Activated naive CD4-positive, alpha-beta T cell treated with anti-CD3 and anti-CD28 coated beads, Interleukin-2, amount 50 U/mL, for 16 hours (primary cell): ENCODE data around the gene DNAJA3.
A peak's percentile ranks its signal among the peaks of the same experiment; 100 is the strongest.

Experiments
- DNase-seq: peaks from one replicate; pipeline ENCODE4 v3.0.0-alpha.2; 2020

Gene DNAJA3

DNA sequence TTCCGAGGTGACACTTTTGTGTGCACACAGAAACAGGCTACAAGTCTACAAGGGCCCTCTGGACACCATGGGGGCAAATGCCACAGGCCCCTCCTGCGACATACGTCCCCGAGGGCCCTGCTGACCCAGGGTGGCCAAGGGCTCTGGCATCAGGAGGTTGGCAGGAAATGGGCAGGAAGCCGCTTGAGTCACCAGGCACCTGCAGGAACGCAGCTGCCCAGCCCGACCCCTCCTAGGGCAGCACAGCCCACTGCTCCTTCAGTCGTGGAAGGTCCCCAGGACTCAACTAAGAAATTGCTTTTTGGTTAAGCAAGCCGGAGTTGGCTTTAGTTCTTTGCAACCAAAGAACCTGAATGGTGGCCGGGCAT lies 17.4 kb upstream of the DNAJA3 start:
- no peak for DNase-seq

GRCh38 chr16:4409081-4409932 lies 16.4 kb upstream of the DNAJA3 start:
- no peak for DNase-seq

DNA sequence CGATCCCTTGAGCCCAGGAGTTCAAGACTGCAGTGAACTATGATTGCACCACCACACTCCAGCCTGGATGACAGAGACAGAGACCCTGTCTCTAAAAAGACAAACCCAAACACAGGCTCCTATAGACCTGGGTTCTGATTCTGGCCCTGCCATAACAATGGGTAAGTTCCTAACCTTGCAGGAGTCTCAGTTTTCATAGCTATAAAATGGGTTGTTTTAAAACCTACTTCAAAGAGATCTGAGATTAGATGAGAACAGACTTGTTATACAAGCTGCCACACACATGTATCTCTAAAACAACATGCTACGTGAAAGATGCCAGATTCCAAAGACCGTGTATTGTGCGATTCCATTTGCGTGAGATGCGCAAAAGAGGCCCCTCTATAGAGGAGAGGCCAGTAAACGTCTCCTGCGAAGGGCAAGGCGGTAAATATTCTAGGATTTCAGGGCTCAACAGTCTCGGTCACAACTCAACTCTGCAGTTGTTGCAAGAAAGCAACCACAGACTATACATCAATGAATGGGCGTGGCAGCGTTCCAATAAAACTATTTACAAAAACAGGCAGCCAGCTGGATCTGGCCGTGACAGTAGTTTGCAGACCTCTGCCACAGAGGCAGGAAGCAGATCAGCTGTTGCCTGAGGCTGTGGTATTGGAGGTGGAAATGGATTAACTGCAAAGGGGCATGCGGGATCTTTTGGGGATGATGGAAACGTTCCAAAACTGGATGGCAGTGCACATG lies 15.2 kb upstream of the DNAJA3 start:
- no peak for DNase-seq

DNA sequence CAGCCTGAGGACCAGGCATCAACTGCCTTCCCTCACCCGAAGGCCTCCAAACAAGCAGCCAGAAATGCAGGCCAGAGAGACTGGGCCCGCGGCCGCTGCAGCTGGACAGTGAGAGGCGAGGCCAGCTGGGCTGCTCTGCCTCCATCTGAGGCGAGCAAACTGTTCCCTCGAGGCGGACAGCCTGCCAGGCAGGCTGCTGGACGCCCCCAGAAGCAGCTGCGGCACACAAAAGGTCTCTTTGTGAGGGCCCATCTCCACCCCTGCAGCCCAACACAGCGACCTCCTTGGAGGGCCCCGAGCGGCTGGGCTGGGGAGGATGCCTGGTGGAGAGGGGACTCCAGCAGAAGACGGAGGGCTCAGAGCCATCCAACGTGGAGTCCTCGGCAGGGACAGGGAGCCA lies 14.0 kb upstream of the DNAJA3 start:
- no peak for DNase-seq

GRCh38 chr16:4412159-4412558 lies 13.5 kb upstream of the DNAJA3 start:
- DNase-seq = no peak

- DNase-seq = no peak
Observed at GRCh38 chr16:4412854-4413253, 12.8 kb upstream of the DNAJA3 start.

GRCh38 chr16:4414187-4414917 lies 11.3 kb upstream of the DNAJA3 start:
- peak; percentile 81 for DNase-seq

DNA sequence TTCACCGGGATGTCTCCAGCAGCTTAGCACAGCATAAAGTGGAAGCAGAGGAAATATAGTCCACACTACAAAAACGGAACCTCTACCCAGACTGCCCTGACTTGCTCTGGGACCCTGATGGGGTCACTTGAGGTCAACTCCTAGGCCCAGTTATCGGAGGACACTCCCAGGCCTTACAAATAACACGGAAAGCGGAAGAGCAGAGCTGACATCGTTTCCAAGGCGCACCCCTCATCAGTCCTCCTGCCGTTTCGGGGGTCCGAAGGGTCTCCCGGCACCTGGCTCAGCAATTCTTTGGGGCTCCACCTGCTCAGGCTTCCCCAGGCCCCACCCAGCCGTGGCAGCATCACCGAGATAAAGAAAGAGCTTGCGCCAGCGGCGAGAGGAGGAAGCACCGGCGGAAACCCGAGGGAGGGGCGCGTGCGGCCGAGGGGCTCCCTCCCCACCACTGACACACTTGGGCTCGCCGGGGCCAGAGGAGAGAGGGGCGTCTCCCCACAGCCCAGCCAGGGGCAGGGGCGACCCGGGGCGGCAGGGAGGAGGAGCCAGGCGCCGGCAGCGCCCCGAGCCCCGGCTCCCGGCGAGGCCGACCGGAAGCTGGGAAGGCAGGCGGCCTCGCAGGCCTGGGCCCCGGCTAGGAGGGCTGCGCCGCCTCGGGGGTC lies 10.0 kb upstream of the DNAJA3 start:
- DNase-seq = peak; percentile 59

DNA sequence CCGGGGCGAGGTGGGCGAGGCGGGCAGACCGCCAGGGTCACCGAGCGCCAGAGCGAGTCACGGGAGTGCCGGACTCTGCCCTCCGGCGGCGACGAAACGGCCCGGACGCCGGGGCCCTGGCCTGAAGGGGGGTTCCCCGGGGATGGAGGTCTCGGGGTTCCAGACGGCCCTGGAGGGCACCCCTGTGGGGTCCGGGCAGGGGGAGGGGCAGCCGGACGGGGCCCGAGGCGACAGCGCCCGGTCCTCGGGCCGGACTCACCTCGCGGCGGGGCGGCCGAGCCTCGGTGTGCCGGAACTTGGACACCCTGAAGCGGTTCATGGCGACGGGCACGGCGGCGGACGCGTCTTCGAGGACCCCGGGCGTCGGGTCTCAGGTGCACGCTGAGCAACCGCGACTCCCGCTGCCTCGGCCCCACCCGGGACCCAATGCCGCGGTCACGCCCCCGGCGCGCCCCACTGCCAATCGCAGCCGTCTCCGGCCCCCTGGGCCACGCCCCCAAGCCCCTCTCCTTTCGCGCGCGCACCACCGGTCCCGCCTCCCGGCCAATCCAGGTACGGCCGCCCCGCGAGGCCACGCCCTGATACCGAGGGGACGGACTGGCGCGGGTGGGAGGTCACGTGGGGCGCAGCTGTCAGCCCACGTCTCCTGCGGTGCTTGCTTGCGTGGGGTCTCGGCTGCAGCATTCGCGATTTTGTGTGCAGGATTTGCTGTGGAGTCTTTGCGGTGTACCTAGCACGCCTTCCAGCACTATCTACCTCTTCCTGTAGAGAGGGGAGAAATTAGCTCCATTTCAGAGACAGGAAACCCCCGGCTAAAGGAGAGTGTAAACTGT lies 9.3 kb upstream of the DNAJA3 start, which contains the start of gene CORO7:
Gene CORO7, minus strand, starts transcription at position 397 of the 833 bp plus-strand sequence. Its CDS starts 78 bp downstream, at position 319.
- peak; percentile 99 for DNase-seq

DNA sequence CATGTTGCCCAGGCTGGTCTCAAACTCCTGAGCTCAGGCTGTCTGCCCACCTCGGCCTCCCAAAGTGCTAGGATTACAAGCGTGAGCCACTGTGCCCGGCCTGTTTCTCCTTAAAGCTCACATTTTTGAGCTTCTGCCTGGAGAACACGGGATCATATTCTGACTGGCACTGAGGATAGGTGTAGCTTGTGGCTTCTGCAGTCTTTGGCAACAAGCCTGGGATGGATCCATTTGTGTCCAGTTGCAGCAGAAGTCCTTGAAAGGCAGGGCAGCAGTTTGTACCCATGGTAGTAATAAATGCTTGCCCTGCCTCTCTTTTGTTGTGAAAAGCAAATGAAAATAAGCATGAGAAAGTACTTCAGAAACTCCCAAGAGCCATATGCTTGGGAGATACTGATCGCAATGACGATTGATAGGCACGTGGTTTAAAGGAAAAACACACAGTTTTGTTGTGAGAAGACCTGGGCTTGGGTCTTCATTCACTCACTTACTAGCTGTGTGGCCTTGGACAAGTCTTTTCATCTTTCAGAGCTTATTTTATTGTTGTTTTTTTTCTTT lies 6.2 kb upstream of the DNAJA3 start:
- no peak for DNase-seq

- no peak for DNase-seq
Observed at GRCh38 chr16:4420505-4421105, 5.1 kb upstream of the DNAJA3 start.

- DNase-seq = no peak
Observed at GRCh38 chr16:4426021-4426684, 485 bp downstream of the DNAJA3 start.

- DNase-seq = no peak
Observed at GRCh38 chr16:4426722-4427372, 1.2 kb downstream of the DNAJA3 start.

DNA sequence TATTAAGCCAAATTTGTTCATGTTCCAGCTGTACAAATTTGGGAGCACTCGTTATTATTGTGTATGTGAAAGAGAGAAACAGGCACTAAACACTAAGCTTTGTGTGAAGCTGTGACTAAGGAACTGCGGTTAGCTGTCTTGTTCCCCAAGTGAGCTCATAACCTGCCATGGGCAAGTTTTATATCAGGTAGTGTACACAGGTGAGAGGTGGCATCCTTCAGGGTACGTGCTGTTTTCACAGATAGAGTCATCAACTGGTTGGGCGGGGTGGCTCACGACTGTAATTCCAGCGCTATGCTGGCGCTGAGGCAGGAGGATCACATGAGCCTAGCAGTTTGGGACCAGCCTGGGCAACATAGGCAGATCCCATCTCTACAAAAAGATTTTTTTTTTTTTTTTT lies 2.8 kb downstream of the DNAJA3 start:
- no peak for DNase-seq

DNA sequence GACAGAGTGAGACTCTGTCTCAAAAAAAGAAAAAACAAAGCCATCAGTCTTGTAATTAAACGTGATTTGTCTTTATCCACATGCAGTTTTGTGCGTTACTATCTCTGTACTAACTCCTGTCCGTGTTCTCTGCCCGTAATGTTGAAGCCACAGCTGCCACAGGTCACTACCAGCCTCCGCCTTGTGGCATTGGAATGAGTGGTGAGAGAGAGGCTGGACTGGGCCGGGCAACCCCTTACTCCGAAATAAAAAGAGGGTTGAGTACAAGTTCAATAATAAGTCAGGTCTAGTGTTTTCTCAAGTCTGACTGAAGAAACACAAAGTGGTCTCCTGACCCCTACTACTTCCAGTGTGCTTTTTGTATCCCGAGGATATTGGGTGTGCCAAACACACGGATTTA lies 5.4 kb downstream of the DNAJA3 start:
- no peak for DNase-seq

DNA sequence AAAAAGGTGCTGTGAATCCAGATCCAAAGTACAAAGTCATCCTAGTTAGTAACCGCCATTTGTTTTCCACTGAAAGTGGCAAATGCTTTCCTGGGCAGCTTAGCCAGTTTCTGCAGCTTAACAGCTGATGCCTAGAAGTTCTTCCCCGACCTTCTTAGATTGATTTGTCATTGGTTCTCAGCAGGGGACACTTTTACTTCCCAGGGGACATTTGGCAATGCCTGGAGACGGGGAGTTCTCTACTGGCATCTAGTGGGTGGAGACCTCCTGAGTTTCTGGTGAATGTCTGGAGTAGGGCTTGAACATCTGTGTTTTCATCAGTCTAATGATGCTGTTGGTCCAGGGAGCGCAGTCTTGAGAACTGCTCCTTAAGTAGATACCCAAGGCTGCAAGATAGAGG lies 7.6 kb downstream of the DNAJA3 start:
- no peak for DNase-seq

DNA sequence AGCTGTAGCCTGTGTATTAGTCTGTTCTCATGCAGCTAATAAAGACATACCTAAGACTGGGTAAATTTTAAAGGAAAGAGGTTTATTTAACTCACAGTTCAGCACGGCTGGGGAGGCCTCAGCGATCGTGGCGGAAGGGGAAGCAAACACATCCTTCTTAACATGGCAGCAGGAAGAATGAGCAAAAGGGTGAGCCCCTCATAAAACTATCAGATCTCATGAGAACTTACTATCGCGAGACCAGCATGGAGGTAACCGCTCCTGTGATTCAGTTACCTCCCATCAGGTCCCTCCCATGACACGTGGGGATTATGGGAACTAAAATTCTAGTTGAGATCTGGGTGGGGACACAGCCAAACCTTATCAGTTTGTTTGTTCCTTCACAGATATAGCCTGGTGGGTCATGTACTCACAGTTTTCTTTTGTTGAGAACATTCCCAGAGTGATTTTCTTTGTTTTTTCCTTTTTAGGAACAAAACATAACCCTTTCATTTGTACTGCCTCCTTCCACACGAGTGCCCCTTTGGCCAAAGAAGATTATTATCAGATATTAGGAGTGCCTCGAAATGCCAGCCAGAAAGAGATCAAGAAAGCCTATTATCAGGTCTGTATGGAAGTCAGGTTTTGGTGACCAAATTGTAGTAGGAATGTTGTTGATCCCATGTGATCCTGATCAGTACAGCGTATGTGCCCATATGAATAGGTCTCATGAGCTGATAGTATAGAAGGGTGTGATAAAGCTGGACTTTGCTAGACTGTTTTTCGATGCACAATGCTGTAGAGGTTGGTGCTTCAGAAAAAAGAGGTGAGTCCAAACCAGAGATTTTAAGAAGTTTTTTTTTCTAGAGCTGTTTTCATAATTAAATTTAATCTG lies 8.5 kb downstream of the DNAJA3 start:
- no peak for DNase-seq

DNA sequence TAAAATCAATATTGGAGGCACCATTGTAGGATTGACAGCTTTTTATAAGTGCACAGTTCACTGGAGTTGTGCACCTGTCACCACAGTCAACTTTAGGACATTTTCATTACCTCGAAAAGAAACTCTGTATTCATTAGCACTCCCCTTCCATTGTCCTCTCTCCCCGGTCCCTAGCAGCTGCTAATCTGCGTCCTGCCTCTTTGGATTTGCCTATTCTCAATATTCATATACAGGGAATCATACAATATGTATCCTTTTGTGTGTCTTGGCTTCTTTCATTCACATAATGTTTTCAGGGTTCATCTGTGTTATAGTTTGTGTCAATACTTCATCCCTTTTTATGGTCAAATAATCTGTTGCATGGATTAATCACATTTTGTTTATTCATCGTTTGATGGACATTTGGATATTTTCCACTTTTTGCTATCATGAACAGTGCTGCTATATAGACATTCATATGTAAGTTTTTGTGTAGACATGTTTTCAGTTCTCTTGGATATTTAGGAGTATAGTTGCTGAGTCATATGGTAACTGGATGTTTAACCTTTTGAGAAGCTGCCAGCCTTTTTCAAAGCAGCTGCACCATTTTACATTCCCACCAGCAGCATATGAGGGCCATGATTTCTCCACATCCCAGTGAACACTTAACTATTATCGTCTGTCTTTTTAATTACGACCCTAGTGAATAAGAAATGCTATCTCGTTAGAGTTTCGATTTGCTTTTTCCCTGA lies 9.8 kb downstream of the DNAJA3 start:
- no peak for DNase-seq
